Activated CD4-positive, alpha-beta T cell treated with anti-CD3 and anti-CD28 coated beads for 36 hours (primary cell): ENCODE data around the gene GPRIN3. TPM values are rescaled to one million over a fixed set of nuclear protein-coding genes. Genes with fewer than 3 reads are reported as not detected.

Experiments used
- ATAC-seq: fragments of 200-7000 bp; cut with Tn5 transposase; one replicate; pipeline ENCODE4 v1.10.0; 2021; ENCODE audit warnings: mild to moderate bottlenecking, moderate library complexity
- CTCF ChIA-PET: fragments of 350-600 bp; sonication (Branson Sonifier 250); formaldehyde crosslinking; loops from one replicate; lab custom pipeline; 2021; ENCODE audit warnings: antibody characterized with exemption; lab: Charles Lee
- POLR2A ChIA-PET: fragments of 350-600 bp; sonication (Branson Sonifier 250); formaldehyde crosslinking; loops from one replicate; lab custom pipeline; 2021; ENCODE audit warnings: antibody characterized with exemption, inconsistent platforms; lab: Charles Lee
- DNase-seq: peaks from one replicate; pipeline ENCODE4 v3.0.0-alpha.2; 2020
- H3K27ac Mint-ChIP-seq: one replicate; pipeline ENCODE4 v1.8.0; 2021; ENCODE audit warnings: mixed read lengths
- H3K27me3 Mint-ChIP-seq: one replicate; pipeline ENCODE4 v1.8.0; 2021; ENCODE audit warnings: mixed read lengths
- H3K36me3 Mint-ChIP-seq: one replicate; pipeline ENCODE4 v1.8.0; 2021; ENCODE audit warnings: low read depth, mixed read lengths
- H3K4me1 Mint-ChIP-seq: one replicate; pipeline ENCODE4 v1.8.0; 2021; ENCODE audit warnings: mixed read lengths
- H3K4me3 Mint-ChIP-seq: one replicate; pipeline ENCODE4 v1.8.0; 2021; ENCODE audit warnings: mild to moderate bottlenecking, moderate library complexity, mixed read lengths
- H3K9me3 Mint-ChIP-seq: one replicate; pipeline ENCODE4 v1.8.0; 2021; ENCODE audit warnings: low read depth, mixed read lengths
- intact Hi-C, 2 experiments: fragments of 100-400 bp; cut with DNase I in 1 of 2; cut with micrococcal nuclease in 1 of 2; formaldehyde crosslinking; loops; one replicate each; pipeline versions ENCODE4 v1.14.2 to v1.15.1; 2022 to 2024; cut with DNase I, micrococcal nuclease
- total RNA-seq, 2 experiments: library from RNA; stranded (reverse); gene quantifications; one replicate each; pipeline ENCODE4 v1.2.3, GENCODE V29; 2021

Gene GPRIN3
- total RNA-seq, 2 experiments from 2014 or later = 10.5 to 12.2 TPM

- Mint-ChIP-seq H3K4me3 (peak overlapping the region; percentile 46), H3K27me3 (no peaks in the 10 kb centered on the region), H3K27ac (peak overlapping the region; percentile 88), H3K9me3 (no peaks in the 10 kb centered on the region), H3K4me1 (peaks cover 77% of the 10 kb centered on the region), H3K36me3 (peaks cover 2% of the 10 kb centered on the region)
- CTCF ChIA-PET = interaction anchor here (1.0 to 2.1 kb wide), 6 partner anchors 16 to 97 kb away, joined by 3 to 6 read pairs (median 5); no protein-coding TSS in a partner anchor
- POLR2A ChIA-PET = interaction anchor here (1.1 kb wide), 1 partner anchor 17 kb away, joined by 6 read pairs; no protein-coding TSS in a partner anchor
- no peak for ATAC-seq
- intact Hi-C loops = no loop called here
- no peak for DNase-seq
These were observed 5.7 kb downstream of the GPRIN3 start for GRCh38 chr4:89301902-89302301.

GRCh38 chr4:89301003-89301402 is 6.6 kb downstream of the GPRIN3 start:
- Mint-ChIP-seq H3K9me3 (no peaks in the 10 kb centered on the region), H3K4me1 (peaks cover 79% of the 10 kb centered on the region), H3K36me3 (peaks cover 2% of the 10 kb centered on the region), H3K27ac (peak overlapping the region; percentile 88), H3K27me3 (no peaks in the 10 kb centered on the region), H3K4me3 (peak overlapping the region; percentile 46)
- DNase-seq (no peak), ATAC-seq (peak; percentile 24)
- intact Hi-C loops = no loop called here
- CTCF ChIA-PET = interaction anchor here (0.9 to 2.7 kb wide), 8 partner anchors 8 to 98 kb away, joined by 3 to 7 read pairs (median 6); no protein-coding TSS in a partner anchor
- POLR2A ChIA-PET = interaction anchor here (1.1 to 2.9 kb wide), 2 partner anchors 10 to 11 kb away, joined by 4 to 12 read pairs; no protein-coding TSS in a partner anchor

- DNase-seq = no peak
- peaks cover 2% of the 10 kb centered on the region for H3K36me3 Mint-ChIP-seq
- ChIA-PET POLR2A (interaction anchor here (1.1 to 2.9 kb wide), 2 partner anchors 9 to 11 kb away, joined by 4 to 12 read pairs; no protein-coding TSS in a partner anchor), CTCF (interaction anchor here (0.7 to 2.7 kb wide), 12 partner anchors 9 to 74 kb away, joined by 3 to 7 read pairs (median 4); no protein-coding TSS in a partner anchor)
- no peaks in the 10 kb centered on the region for H3K27me3 Mint-ChIP-seq
- peak overlapping the region; percentile 85 for H3K27ac Mint-ChIP-seq
- peaks cover 77% of the 10 kb centered on the region for H3K4me1 Mint-ChIP-seq
- no peaks in the 10 kb centered on the region for H3K9me3 Mint-ChIP-seq
- peak; percentile 30 for ATAC-seq
- intact Hi-C loops = no loop called here
- peak overlapping the region; percentile 51 for H3K4me3 Mint-ChIP-seq
These were observed 7.1 kb downstream of the GPRIN3 start for GRCh38 chr4:89300499-89300898.

- H3K27ac Mint-ChIP-seq = peak overlapping the region; percentile 85
- no peaks in the 10 kb centered on the region for H3K27me3 Mint-ChIP-seq
- peaks cover 2% of the 10 kb centered on the region for H3K36me3 Mint-ChIP-seq
- H3K9me3 Mint-ChIP-seq = no peaks in the 10 kb centered on the region
- DNase-seq (no peak), ATAC-seq (no peak)
- peak overlapping the region; percentile 51 for H3K4me3 Mint-ChIP-seq
- ChIA-PET CTCF (interaction anchor here (0.7 to 2.9 kb wide), 10 partner anchors 8 to 55 kb away, joined by 3 to 17 read pairs (median 3); partner anchors contain the start of gene GPRIN3), POLR2A (interaction anchor here (1.1 to 2.9 kb wide), 3 partner anchors 9 to 16 kb away, joined by 4 to 12 read pairs (median 4); no protein-coding TSS in a partner anchor)
- intact Hi-C loops = no loop called here
- peaks cover 77% of the 10 kb centered on the region for H3K4me1 Mint-ChIP-seq
These were observed 7.5 kb downstream of the GPRIN3 start for GRCh38 chr4:89300060-89300459.

- peak overlapping the region; percentile 70 for H3K4me3 Mint-ChIP-seq
These were observed 8.3 kb downstream of the GPRIN3 start for GRCh38 chr4:89299153-89299791.

GRCh38 chr4:89298788-89299152 is 8.8 kb downstream of the GPRIN3 start:
- Mint-ChIP-seq H3K4me1 (peaks cover 80% of the 10 kb centered on the region), H3K4me3 (peak overlapping the region; percentile 70), H3K27ac (peak overlapping the region; percentile 96), H3K9me3 (no peaks in the 10 kb centered on the region), H3K27me3 (no peaks in the 10 kb centered on the region), H3K36me3 (peaks cover 2% of the 10 kb centered on the region)
- DNase-seq = no peak
- ChIA-PET CTCF (interaction anchor here (1.0 to 2.9 kb wide), 12 partner anchors 9 to 211 kb away, joined by 3 to 17 read pairs (median 4); partner anchors contain the start of gene GPRIN3), POLR2A (interaction anchor here (0.7 to 2.9 kb wide), 5 partner anchors 9 to 38 kb away, joined by 3 to 12 read pairs (median 4); partner anchors contain the start of gene GPRIN3)
- no peak for ATAC-seq
- intact Hi-C loops = loop anchor here (2.0 to 10.0 kb wide), 6 partner anchors 72 to 1014 kb away; partner anchors contain the start of genes HERC6 (in 1 of the 2) and PPM1K (in 1 of the 2)

More at GRCh38 chr4:89299153-89299791, 8.3 kb downstream of the GPRIN3 start:
- POLR2A ChIA-PET = interaction anchor here (0.7 to 2.9 kb wide), 4 partner anchors 8 to 15 kb away, joined by 3 to 12 read pairs (median 4); partner anchors contain the start of gene GPRIN3
- peak; percentile 20 for ATAC-seq
- no peaks in the 10 kb centered on the region for H3K27me3 Mint-ChIP-seq
- H3K27ac Mint-ChIP-seq = peak overlapping the region; percentile 96
- peak; percentile 19 for DNase-seq
- peaks cover 79% of the 10 kb centered on the region for H3K4me1 Mint-ChIP-seq
- CTCF ChIA-PET = interaction anchor here (1.0 to 2.9 kb wide), 13 partner anchors 9 to 211 kb away, joined by 3 to 17 read pairs (median 4); partner anchors contain the start of gene GPRIN3
- intact Hi-C loops = loop anchor here (2.0 to 10.0 kb wide), 6 partner anchors 72 to 1014 kb away; partner anchors contain the start of genes HERC6 (in 1 of the 2) and PPM1K (in 1 of the 2)
- H3K9me3 Mint-ChIP-seq = no peaks in the 10 kb centered on the region
- peaks cover 2% of the 10 kb centered on the region for H3K36me3 Mint-ChIP-seq

- Mint-ChIP-seq H3K27me3 (no peaks in the 10 kb centered on the region), H3K27ac (peak overlapping the region; percentile 96), H3K4me1 (peaks cover 82% of the 10 kb centered on the region), H3K36me3 (peaks cover 6% of the 10 kb centered on the region), H3K4me3 (peak overlapping the region; percentile 60), H3K9me3 (no peaks in the 10 kb centered on the region)
- intact Hi-C loops = loop anchor here (2.0 to 10.0 kb wide), 6 partner anchors 71 to 1013 kb away; partner anchors contain the start of genes HERC6 (in 1 of the 2) and PPM1K (in 1 of the 2)
- CTCF ChIA-PET = interaction anchor here (0.9 to 2.9 kb wide), 15 partner anchors 9 to 137 kb away, joined by 3 to 17 read pairs (median 4); partner anchors contain the start of gene GPRIN3
- peak; percentile 54 for DNase-seq
- POLR2A ChIA-PET = interaction anchor here (1.1 to 1.6 kb wide), 2 partner anchors 10 to 37 kb away, joined by 4 to 5 read pairs; partner anchors contain the start of gene GPRIN3
- peak; percentile 17 for ATAC-seq
These were observed 9.4 kb downstream of the GPRIN3 start for GRCh38 chr4:89298155-89298554.

- peaks cover 9% of the 10 kb centered on the region for H3K36me3 Mint-ChIP-seq
- H3K4me3 Mint-ChIP-seq = no peak overlapping the region
- peak overlapping the region; percentile 90 for H3K27ac Mint-ChIP-seq
- POLR2A ChIA-PET = no interaction called here
- intact Hi-C loops = loop anchor here (5.0 to 10.0 kb wide), 5 partner anchors 135 to 1012 kb away; partner anchors contain the start of genes HERC6 (in 1 of the 2) and PPM1K (in 1 of the 2)
- ATAC-seq (no peak), DNase-seq (no peak)
- peaks cover under 1% of the 10 kb centered on the region for H3K9me3 Mint-ChIP-seq
- H3K4me1 Mint-ChIP-seq = peaks cover 81% of the 10 kb centered on the region
- CTCF ChIA-PET = interaction anchor here (0.8 to 1.8 kb wide), 5 partner anchors 10 to 138 kb away, joined by 3 to 4 read pairs (median 3); no protein-coding TSS in a partner anchor
- H3K27me3 Mint-ChIP-seq = no peaks in the 10 kb centered on the region
These were observed 10.7 kb downstream of the GPRIN3 start for GRCh38 chr4:89296896-89297295.

- H3K9me3 Mint-ChIP-seq = peaks cover 2% of the 10 kb centered on the region
- ATAC-seq (no peak), DNase-seq (no peak)
- peaks cover 11% of the 10 kb centered on the region for H3K36me3 Mint-ChIP-seq
- peaks cover 81% of the 10 kb centered on the region for H3K4me1 Mint-ChIP-seq
- H3K4me3 Mint-ChIP-seq = no peak overlapping the region
- peak overlapping the region; percentile 90 for H3K27ac Mint-ChIP-seq
- no peaks in the 10 kb centered on the region for H3K27me3 Mint-ChIP-seq
- POLR2A ChIA-PET = interaction anchor here (0.9 kb wide), 1 partner anchor 12 kb away, joined by 4 read pairs; no protein-coding TSS in a partner anchor
- intact Hi-C loops = loop anchor here (5.0 to 10.0 kb wide), 5 partner anchors 136 to 1012 kb away; partner anchors contain the start of genes HERC6 (in 1 of the 2) and PPM1K (in 1 of the 2)
- CTCF ChIA-PET = interaction anchor here (0.8 to 1.8 kb wide), 4 partner anchors 10 to 139 kb away, joined by 3 read pairs; no protein-coding TSS in a partner anchor
These were observed 11.2 kb downstream of the GPRIN3 start for GRCh38 chr4:89296399-89296798.

GRCh38 chr4:89295415-89295927 is 12.1 kb downstream of the GPRIN3 start:
- POLR2A ChIA-PET = interaction anchor here (1.1 to 1.4 kb wide), 3 partner anchors 10 to 17 kb away, joined by 4 to 11 read pairs (median 5); partner anchors contain the start of gene GPRIN3
- Mint-ChIP-seq H3K27me3 (no peaks in the 10 kb centered on the region), H3K4me3 (peak overlapping the region; percentile 53), H3K36me3 (peaks cover 11% of the 10 kb centered on the region), H3K4me1 (peaks cover 82% of the 10 kb centered on the region), H3K27ac (peak overlapping the region; percentile 94), H3K9me3 (peaks cover 2% of the 10 kb centered on the region)
- intact Hi-C loops = loop anchor here (1.0 to 10.0 kb wide), 9 partner anchors 10 to 1011 kb away; partner anchors contain the start of genes GPRIN3 (in 1 of the 2), HERC6 (in 1 of the 2) and PPM1K (in 1 of the 2)
- ATAC-seq (peak; percentile 24), DNase-seq (peak; percentile 62)
- CTCF ChIA-PET = interaction anchor here (0.6 to 3.5 kb wide), 13 partner anchors 8 to 909 kb away, joined by 3 to 14 read pairs (median 4); partner anchors contain the start of gene GPRIN3
